RWPE2 (cell line): ENCODE results near the gene CELF1.
"Not testable (repeated sequence)": the region's sequence is repeated elsewhere in the genome, so short reads cannot be mapped to it uniquely, and the experiment has no call there.

ENCODE experiments used
- ATAC-seq: fragments of 200-7000 bp; cut with Tn5 transposase; 3 replicates; pipeline ENCODE4 v1.9.1; 2021; ENCODE audit warnings: low read depth
- DNase-seq: peaks from one replicate; pipeline ENCODE4 v3.0.0-alpha.2; 2020; ENCODE audit warnings: low spot score
- H3K27ac ChIP-seq: fragments of 450-650 bp; 2 replicates; pipeline ENCODE4 v1.5.1; 2017; ENCODE audit warnings: mild to moderate bottlenecking; ENCODE audit not compliant: poor library complexity, severe bottlenecking
- H3K27me3 ChIP-seq: fragments of 250-450 bp; sonication (Bioruptor Pico); 2 replicates; pipeline ENCODE4 v1.5.1; 2021; ENCODE audit warnings: mild to moderate bottlenecking, moderate library complexity; ENCODE audit not compliant: insufficient read depth, poor library complexity, severe bottlenecking
- H3K36me3 ChIP-seq: fragments of 250-450 bp; sonication (Bioruptor Pico); 2 replicates; pipeline ENCODE4 v1.5.1; 2020; ENCODE audit warnings: low read depth, mild to moderate bottlenecking, moderate library complexity
- H3K4me1 ChIP-seq: fragments of 250-450 bp; sonication (Bioruptor Pico); 2 replicates; pipeline ENCODE4 v1.5.1; 2021; ENCODE audit warnings: mild to moderate bottlenecking, moderate library complexity; ENCODE audit not compliant: insufficient read depth, poor library complexity, severe bottlenecking
- H3K4me3 ChIP-seq: fragments of 250-450 bp; sonication (Bioruptor Pico); 2 replicates; pipeline ENCODE4 v1.5.1; 2021; ENCODE audit warnings: mild to moderate bottlenecking, moderate library complexity; ENCODE audit not compliant: severe bottlenecking
- H3K9me3 ChIP-seq: fragments of 250-450 bp; sonication (Bioruptor Pico); 2 replicates; pipeline ENCODE4 v1.5.1; 2021; ENCODE audit warnings: mild to moderate bottlenecking, moderate library complexity; ENCODE audit not compliant: severe bottlenecking
- TF ChIP-seq, protein P1 (sequence below): fragments of 450-650 bp; IDR thresholded peaks from one replicate; pipeline ENCODE4 v1.5.1; 2017; ENCODE audit warnings: mild to moderate bottlenecking, moderate library complexity; ENCODE audit not compliant: poor library complexity, severe bottlenecking

Gene CELF1

GRCh38 chr11:47531666-47532065 is 21.3 kb downstream of the CELF1 start:
- Histone ChIP-seq H3K36me3 (peaks cover 52% of the 10 kb centered on the region), H3K9me3 (no peaks in the 10 kb centered on the region), H3K27me3 (no peaks in the 10 kb centered on the region), H3K4me3 (no peak overlapping the region), H3K4me1 (peaks cover 13% of the 10 kb centered on the region), H3K27ac (no peak overlapping the region)
- ATAC-seq (no peak), DNase-seq (no peak)
- TF ChIP-seq, protein P1, sequence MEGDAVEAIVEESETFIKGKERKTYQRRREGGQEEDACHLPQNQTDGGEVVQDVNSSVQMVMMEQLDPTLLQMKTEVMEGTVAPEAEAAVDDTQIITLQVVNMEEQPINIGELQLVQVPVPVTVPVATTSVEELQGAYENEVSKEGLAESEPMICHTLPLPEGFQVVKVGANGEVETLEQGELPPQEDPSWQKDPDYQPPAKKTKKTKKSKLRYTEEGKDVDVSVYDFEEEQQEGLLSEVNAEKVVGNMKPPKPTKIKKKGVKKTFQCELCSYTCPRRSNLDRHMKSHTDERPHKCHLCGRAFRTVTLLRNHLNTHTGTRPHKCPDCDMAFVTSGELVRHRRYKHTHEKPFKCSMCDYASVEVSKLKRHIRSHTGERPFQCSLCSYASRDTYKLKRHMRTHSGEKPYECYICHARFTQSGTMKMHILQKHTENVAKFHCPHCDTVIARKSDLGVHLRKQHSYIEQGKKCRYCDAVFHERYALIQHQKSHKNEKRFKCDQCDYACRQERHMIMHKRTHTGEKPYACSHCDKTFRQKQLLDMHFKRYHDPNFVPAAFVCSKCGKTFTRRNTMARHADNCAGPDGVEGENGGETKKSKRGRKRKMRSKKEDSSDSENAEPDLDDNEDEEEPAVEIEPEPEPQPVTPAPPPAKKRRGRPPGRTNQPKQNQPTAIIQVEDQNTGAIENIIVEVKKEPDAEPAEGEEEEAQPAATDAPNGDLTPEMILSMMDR = no peak

GRCh38 chr11:47530721-47531120 is 22.2 kb downstream of the CELF1 start:
- H3K27me3 ChIP-seq, H3K4me3 ChIP-seq, ATAC-seq, H3K9me3 ChIP-seq, H3K27ac ChIP-seq, DNase-seq: not testable (repeated sequence)
- H3K4me1 ChIP-seq = peaks cover 19% of the 10 kb centered on the region
- peaks cover 48% of the 10 kb centered on the region for H3K36me3 ChIP-seq

- H3K4me3 ChIP-seq = no peak overlapping the region
- peaks cover 27% of the 10 kb centered on the region for H3K4me1 ChIP-seq
- DNase-seq (no peak), ATAC-seq (no peak)
- no peaks in the 10 kb centered on the region for H3K9me3 ChIP-seq
- H3K27me3 ChIP-seq = no peaks in the 10 kb centered on the region
- no peak overlapping the region for H3K27ac ChIP-seq
- TF ChIP-seq, protein P1 = no peak
- peaks cover 47% of the 10 kb centered on the region for H3K36me3 ChIP-seq
Measured at GRCh38 chr11:47529951-47530350, 23.0 kb downstream of the CELF1 start.

DNA sequence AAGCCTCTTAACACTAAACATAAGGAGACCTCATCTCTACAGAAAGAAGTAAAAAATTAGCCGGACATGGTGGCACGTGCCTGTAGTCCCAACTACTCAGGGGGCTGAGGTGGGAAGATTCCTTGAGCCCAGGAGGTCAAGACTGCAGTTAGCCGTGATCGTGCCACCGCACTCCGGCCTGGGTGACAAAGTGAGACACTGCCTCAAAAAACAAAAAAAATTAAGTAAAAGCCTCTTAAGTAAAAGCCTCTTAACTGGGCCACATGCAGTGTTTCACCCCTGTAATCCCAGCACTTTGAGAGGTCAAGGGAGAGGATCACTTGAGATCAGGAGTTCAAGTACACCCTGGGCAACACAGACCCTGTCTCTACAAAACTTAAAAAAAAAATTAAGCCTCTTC is 25.7 kb downstream of the CELF1 start:
- Histone ChIP-seq H3K4me1 (peaks cover 36% of the 10 kb centered on the region), H3K4me3 (no peak overlapping the region), H3K9me3 (no peaks in the 10 kb centered on the region), H3K27me3 (no peaks in the 10 kb centered on the region), H3K36me3 (peaks cover 32% of the 10 kb centered on the region), H3K27ac (peak overlapping the region; percentile 81)
- no peak for ATAC-seq
- DNase-seq = no peak
- TF ChIP-seq, protein P1 = no peak

DNA sequence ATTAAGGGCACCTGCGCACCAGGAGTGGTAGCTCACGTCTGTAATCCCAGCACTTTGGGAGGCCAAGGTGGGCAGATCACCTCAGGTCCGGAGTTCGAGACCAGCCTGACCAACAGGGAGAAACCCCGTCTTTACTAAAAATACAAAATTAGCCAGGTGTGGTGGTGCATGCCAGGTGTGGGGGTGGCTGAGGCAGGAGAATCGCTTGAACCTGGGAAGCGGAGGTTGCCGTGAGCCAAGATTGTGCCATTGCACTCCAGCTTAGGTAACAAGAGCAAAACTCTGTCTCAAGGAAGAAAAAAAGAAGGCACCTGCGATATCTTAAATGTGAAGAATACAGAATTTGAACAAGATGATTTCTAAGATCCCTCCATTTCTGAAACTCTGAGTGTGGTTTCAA is 26.9 kb downstream of the CELF1 start:
- Histone ChIP-seq H3K27ac (peak overlapping the region; percentile 81), H3K36me3 (peaks cover 29% of the 10 kb centered on the region), H3K4me1 (peaks cover 36% of the 10 kb centered on the region)
- ATAC-seq, H3K9me3 ChIP-seq, DNase-seq, H3K27me3 ChIP-seq, H3K4me3 ChIP-seq: not testable (repeated sequence)

DNA sequence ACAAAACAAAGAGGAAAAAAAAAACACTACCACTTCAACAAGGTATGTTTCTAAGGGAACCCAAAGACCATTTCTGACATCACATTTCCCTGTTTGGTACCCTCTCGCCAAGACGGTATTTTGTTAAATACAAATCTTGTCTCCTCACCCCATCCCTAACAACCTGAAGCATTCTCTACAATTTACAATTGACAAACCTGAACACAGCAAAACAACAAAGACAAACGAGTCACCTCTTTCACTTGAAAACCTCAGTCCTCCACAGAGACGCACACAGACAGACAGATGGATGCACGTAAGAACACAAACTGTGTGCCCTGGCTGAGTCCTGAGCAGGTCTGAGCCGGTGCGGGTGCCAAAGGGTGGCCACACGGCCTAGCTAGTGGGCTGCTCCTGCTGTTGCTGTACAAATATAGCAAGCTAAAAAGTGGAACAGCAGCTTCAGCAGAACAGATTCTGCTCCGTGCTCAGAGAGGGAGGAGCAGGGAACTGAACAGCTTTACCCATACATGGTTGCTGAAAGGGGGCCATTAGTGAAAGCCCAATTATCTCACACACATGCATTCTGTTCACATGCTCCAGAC is 28.5 kb downstream of the CELF1 start:
- no peak for DNase-seq
- H3K27ac ChIP-seq = peak overlapping the region; percentile 81
- peaks cover 36% of the 10 kb centered on the region for H3K4me1 ChIP-seq
- peaks cover 23% of the 10 kb centered on the region; the same call in 1 of the 2 replicates for H3K36me3 ChIP-seq
- H3K4me3 ChIP-seq = no peak overlapping the region
- TF ChIP-seq, protein P1 = no peak
- peak; percentile 29 for ATAC-seq
- no peaks in the 10 kb centered on the region for H3K9me3 ChIP-seq
- H3K27me3 ChIP-seq = no peaks in the 10 kb centered on the region
